HG03060 (cell line): ENCODE results near the gene TRIM54.
"Not testable (repeated sequence)": the region's sequence is repeated elsewhere in the genome, so short reads cannot be mapped to it uniquely, and the experiment has no call there.

Source experiments
- ATAC-seq: cut with Tn5 transposase; IDR thresholded peaks from one replicate; pipeline ENCODE4 v1.9.1; 2021; ENCODE audit warnings: low read depth, moderate number of reproducible peaks; ENCODE audit not compliant: unreplicated experiment

The TRIM54 gene

DNA sequence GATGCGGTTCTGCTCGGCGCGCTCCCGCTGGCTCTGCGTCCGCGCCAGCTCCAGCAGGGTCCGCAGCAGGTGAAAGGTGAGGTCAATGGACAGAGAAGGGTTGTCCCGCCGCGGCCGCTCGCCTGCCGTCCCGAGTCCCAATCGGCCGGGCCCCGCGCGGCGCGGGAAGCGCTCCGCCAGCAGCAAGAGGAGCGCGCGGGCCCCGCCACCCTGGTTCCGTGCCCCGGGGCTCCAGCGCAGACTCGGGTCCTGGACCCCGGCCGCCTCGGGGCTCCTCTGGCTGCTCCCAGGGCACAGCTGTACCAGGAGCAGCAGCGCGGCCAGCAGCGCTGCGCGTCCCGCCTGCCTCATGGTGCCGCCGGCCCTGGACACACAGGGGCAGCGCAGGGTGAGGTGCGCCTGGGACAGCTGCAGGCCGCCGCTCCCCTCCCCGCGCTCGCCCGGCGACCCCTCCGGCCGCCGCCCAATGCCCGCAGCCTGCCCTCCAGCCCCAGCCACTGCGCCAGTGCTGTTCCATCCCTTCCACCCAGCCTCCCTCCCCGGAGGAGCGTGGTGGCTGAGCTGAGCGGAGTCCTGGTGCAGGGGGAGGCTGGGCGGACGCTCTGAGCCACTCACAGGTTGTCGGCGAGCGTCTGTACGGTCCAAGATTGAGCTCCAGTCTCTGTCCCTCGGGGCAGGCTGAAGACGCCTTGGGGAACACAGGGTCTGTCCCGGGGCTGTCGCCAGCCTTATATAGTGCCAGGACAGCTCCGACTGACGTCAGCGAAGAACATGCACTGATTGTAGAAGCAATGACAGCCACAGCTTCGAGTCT lies 25.5 kb downstream of the TRIM54 start:
- ATAC-seq: no peak

DNA sequence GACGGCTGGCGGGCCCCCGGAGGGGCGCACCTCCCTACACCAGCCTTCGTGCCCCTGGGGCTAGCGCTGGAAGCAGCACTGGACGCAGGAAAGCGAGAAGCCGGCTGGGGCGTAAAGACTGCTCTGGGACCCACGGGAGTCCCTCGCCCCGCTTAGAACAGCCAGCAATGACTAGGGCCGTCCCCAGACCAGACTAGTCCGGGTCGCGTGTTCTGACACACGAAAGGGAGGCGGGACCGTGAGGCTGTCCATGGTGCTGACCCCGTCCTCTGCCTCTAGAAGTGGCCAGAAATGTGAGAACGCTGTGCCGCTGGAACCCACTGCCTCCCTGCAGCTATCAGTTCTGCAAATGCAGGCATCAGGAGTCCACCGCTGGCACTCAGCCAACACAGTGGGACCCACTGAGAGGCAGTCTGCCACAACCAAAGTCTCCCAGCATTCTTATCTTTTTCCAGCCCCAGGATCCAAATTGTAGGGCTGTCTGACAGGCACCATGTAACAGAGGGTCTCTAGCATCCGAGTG lies 26.2 kb downstream of the TRIM54 start, which contains the start of gene UCN:
Gene UCN, minus strand, starts transcription at position 87 of the 523 bp plus-strand sequence. CDS start 550 bp downstream, outside the sequence.
- ATAC-seq: no peak

DNA sequence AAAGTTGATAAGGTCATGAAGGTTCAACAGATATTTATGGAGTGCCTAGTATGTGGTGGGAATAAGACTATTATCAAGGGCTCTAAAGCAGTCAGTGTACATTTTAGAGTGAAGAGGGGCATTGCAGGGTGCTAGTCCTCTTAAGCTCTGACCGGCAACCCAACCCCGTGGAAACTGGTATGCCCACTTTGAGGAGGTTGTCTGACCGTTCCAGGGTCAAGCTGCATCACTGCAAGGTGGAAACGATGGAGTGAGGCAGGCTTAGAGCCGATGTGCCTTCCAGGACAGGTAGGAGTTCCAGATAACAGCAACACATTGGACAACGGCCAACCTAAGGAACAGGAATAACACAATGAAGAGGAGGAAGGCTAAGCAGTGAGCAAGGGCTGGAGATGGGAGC lies 27.4 kb downstream of the TRIM54 start:
- ATAC-seq: no peak

DNA sequence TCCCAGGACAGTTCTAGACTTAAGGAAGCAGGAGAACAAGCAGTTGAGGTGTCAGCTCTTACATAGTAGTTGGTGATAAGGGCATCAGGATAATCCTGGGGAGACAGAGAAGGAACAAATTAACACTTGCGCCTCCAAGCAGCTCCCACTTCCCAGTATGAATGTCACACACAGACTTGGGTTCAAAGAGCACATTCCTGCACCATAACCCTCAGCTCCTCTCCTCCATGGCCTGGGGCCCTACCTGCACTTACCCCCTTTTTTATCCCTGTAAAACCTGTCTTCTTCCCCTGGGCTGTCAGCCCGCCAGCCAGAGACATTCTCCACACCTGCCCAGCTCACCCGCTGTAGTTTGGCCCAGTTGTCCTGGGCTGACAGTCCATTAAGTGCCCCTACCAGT lies 29.9 kb downstream of the TRIM54 start:
- no peak for ATAC-seq

DNA sequence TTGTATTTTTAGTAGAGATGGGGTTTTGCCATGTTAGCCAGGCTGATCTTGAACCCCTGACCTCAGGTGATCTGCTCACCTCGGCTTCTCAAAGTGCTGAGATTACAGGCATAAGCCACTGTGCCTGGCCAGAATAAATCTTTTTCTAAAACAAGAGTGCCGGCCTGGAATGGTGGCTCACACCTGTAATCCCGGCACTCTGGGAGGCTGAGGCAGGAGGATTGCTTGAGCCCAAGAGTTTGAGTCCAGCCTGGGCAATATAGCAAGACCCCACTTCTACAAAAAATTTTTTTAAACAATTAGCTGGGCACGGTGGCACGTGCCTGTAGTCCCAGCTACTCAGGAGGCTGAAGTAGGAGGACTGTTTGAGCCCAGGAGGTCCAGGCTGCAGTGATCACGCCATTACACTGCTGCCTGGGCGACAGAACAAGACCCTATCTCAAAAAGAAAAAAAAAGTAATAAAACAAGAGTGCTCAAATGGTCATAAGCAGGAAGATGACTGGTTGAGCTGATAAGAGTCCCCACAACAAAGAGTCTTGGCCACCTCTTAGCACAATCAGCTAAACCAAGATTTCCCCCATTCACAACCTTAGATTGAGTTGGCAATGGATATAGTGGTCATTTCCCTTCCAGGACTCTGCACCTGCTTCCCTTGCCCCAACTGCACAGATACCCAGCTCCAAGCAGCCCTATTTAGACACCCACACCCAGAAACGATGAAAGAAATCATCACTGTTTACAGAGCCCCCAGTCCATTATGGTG lies 31.8 kb downstream of the TRIM54 start:
- no peak for ATAC-seq

DNA sequence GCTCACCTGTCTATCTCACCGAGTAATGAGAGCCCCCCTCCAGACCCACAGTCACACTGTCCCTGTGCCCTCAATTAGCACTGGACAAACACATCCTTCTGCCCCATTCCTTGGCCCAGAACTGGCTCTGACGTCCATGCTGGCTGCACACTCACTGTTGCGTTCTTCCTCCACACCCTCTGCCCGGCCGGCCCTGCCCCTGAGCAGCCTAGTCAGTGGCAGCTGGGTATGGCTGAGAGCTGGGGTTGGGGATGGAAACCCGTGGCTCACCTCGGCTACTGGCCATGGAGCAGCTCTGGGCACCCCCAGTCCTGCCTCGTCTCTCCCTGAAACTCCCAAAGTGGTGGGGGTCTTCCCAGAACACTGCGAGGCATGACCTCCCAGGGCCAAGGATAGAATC lies 32.5 kb downstream of the TRIM54 start:
- no peak for ATAC-seq

DNA sequence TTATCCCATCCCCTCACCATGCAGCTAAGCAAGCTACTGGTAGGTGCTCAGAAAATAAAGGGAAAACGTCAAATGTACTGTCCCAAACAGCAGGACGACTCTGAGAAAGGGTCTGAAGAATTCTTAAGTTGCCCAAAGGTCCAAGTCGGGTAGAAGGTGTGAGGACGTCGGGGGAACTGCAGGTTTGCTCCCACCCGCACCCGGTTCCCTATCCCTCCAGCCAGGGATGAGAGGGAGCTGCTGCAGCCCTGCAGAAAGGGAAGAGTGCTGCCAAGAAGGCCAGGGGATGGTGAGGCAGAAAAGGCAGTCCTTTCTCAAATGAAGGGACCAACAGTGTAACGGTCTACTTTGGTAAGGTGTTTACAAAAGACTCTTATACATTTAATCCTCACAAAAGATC lies 32.9 kb downstream of the TRIM54 start:
- no peak for ATAC-seq

DNA sequence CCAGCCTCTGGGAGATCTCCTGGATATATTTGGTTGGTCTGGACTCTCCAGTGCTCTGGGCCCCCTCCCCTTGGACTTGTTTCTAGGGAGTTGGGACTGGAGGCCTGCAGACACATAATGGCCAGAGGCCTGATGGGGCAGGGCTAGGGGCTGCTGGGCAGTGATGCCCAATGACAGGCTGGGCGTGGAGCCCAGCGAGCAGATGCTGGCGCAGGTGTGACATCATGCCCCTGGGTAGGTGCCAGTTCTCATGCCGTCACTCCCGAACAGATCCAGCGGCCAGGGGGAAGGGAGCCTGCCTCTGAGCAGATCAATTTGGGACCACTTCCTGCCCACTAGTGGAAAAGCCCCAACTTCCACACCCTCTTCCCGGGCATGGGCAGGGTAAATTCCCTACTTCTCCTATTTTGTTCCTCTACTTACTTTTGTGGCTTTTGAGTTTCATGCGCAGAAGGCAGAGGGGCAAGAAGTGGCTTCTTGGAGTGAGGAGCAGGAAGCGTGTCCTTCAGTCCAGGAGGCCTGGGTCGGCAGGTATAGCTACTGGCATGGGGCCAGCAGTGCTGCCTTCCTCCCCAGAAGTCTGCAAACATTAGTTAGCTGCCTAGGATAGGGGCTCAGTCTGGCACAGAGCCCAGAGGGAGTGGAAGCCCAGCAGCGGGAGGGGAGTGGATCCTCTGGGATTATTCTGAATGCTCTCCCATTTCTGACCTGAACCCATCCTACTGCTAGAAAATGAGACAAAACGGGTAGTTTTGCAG lies 34.6 kb downstream of the TRIM54 start:
- ATAC-seq: no peak

DNA sequence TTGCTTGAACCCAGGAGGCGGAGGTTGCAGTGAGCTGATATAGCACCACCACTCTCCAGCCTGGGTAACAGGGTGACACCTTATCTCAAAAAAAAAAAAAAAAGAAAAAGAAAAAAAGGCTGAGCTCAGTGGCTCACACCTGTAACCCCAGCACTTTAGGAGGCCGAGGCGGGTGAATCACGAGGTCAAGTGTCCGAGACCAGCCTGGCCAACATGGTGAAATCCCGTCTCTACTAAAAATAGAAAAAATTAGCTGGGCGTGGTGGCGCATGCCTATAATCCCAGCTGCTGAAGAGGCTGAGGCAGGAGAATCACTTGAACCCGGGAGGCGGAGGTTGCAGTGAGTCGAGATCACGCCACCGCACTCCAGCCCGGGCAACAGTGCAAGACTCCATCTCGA lies 37.6 kb downstream of the TRIM54 start:
- not testable (repeated sequence) for ATAC-seq

DNA sequence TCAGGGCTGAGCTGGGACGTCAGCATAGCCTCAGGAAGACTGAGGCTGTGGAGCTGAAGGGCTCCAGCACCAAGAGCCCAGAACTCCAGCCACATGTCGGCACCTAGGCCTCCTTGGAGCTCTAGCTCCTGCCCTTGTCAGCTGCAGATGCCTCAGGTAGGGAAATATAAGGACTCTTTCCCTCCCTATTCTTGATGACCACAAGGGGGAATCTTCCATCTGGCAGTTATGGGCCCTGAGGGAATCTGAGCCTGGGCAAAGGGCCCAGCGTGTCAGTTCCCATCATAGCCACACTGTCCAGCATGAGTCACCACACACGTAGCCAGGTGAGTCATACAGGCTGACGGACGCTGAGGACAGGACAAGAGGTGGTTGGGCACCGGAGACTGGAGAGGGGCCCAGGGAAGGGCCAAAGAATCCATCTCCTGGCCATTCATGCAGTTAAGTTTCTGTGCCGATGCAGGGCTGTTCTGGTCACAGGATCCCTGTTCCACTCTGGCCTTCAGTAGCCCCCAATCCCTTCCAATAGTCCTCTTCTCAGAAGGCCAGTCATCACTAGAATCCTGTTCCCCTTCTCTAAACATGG lies 38.8 kb downstream of the TRIM54 start:
- ATAC-seq: no peak

DNA sequence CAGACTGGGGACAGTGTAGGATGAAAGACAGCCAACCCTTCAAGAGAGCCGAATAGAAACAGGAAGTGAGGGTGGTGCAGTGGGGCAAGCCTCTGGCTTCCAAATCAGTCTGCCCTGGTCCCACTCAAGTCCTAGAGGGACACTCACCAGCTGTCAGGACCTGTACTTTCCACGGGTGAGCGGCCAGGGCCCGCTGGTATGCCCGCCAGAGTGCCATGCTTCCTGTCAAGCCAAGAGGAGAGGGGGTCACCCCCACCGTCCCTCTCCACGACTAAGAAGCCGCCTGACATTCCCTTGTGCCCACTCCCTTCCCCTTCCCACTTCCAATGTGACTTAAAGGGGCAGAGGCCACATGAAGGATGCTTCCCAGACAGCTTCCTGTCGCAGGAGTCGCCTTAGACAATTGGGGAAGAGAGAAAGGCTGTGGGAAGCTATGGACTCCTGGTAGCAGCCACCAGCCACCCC lies 40.1 kb downstream of the TRIM54 start:
- ATAC-seq: no peak

DNA sequence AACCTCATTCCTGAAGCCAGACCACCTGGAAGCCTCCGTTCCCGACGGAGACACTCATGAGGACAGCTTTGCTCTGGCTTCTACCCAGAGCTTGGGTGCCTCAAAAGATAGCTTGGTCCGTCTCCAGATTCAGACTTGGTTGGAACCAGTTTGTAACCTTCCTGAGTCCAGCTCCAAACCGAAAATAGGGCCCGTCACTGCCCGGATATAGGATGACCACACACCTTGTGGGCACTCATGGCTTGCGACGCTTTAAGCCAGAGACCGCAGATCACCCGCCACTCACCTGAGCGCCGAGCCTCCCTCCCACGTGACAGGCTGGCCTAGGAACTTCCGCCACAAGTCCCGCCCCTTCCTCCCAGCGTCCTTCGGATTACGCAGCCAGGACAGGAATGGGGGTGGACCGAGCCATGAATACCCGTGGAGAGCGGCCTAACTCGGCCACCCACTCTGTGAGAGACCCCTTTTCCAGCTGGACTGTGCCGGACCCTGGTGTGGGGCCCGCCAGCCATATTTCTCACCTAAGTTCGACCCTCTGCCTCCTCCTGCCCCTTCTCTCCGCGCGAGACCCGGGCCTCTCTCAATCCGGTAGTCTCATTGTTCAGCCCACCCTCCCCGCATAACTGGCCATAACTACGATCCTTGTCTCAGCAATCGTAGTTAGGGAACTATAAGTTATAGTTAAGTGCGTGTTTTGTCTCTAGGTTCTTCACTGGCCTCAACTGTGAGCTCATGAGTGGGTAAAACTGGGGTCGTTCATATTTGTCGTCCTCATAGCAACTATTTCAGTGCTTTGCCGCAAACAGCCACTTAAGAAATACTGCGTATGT lies 40.8 kb downstream of the TRIM54 start, which contains the start of gene MPV17:
Gene MPV17, minus strand, starts transcription at position 332 of the 830 bp plus-strand sequence. CDS start 580 bp downstream, outside the sequence.
- ATAC-seq: peak; percentile 70

DNA sequence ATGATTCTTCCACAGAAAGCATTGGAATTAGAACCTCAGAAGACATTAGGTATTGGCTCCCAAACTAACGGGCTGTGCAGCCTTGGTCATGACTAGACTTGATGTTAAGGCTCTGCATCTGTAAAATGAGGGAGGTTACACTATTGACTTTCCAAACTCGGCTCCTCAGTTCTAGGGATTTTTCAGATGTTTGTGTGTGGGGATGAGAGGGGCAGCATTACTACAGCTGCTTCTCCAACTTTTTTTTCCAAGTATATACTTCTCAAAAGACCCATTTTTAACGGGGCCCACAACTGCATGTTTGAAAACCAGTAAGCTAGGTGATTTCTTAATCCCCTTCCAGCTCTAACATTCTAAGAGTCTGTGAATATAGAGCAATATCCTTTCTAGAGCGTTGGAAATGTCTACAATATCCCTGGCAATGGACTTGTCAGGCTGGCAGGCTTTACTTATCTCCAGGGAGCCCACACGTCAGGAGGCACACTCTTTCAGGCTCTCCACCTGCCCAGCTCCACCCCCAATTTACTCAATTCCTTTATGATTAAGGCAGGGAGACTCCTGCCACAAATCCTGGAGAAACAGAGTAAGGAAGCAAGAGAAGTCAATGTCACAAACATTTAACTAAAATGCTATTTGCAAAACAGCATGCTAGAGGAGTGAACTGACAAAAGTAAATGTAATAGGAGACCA lies 41.5 kb downstream of the TRIM54 start:
- no peak for ATAC-seq

DNA sequence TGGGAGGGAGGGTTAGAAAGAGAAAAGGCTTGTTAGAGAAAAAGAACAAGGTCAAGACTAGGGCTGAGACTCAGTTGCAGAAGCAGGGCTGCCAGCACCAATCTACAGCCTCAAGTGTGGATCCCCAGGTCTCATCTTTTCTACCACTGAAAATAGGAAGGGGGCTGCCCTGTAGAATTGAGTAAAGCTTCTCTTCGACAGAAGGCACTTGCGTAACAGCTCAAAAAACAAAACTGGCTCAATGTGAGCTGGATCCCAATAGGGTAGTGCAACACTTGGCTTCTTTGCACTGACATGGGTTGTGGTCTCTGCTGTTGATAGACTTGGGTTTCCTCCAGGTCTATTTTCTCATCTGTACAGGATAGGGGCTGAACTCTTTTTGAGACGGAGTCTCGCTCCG lies 42.5 kb downstream of the TRIM54 start:
- no peak for ATAC-seq

DNA sequence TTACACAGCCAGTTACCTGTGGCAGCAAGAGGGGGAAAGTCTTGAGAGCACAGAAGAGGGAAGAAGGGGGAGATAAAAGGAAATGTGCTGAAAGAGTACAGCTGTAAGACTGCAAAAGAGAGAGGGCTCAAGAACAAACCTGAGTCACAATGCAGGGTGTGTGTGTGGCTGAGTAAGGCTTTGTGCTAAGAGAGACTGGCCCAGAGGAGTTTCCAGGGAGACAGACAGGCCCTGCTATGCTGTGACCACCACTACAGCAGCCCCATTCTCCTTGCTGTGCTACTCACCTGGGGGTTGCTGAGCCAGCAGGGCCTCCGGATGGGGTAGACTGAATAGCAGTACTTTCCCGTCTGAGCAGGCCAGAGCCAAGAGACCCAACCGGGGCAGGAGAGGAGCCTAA lies 53.1 kb downstream of the TRIM54 start:
- no peak for ATAC-seq

DNA sequence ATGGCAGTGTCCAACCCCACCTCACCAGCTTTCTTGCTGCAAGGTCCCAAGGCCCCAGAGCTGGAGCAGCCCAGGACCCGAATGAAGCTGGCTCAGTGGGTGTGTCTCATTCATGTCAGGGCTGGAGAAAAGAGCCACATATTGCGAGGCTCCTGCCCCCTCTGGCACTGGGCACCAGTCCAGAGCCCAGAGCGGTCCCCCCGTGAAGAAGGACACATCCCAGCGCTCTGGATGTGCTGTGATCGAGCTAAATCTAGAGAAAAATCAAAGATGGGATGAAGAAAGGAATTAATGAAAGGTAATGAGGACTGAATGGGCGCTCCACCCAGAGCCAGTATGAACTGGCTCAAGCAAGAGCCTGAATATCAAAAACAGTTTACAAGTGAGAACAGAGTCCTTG lies 53.9 kb downstream of the TRIM54 start:
- no peak for ATAC-seq

DNA sequence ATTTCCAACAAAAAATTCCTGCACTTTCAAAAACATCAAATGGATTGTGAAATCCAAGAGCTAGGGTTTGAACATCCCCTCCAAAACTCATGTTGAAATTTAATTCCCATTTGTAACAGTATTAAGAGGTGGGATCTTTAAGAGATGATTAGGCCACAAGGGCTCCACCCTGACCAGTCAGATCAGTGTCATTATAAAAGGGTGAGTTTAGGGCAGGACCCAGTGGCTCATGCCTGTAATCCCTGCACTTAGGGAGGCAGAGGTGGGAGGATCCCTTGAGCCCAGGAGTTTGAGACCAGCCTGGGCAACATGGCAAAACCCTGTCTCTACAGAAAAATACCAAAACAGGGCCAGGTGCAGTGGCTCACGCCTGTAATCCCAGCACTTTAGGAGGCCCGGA lies 65.4 kb downstream of the TRIM54 start:
- ATAC-seq: no peak

DNA sequence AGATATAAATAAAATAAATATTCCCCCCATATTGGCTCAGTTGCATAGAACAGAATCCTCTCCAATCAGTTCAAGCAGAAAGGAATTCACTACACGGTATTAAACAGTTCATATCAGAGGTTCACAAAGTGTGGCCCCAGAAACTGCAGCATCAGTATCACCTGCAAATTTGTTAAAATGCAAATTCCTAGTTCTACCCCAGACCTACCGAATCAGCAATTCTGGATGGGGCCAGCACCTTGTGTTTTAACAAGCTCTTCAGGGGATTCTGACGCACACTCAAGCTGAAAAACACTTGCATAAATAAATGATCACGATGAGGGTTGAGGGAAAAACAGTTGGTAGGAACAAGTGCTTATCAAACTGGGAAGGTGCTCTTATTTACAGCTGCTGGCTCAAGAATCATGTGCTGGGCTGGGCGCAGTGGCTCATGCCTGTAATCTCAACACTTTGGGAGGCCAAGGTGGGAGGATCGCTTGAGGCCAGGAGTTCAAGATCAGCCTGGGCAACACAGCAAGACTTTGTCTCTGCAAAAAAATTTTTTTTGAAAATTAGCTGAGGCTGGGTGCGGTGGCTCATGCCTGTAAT lies 68.0 kb downstream of the TRIM54 start:
- no peak for ATAC-seq
